ENCODE results near the gene RIN2.
A peak's percentile ranks its signal among the peaks of the same experiment; 100 is the strongest.

Gene RIN2

GRCh38 chr20:19768325-19768842 lies 10.3 kb downstream of the RIN2 start:
- DNase-seq: no peak

- DNase-seq: no peak
Observed at GRCh38 chr20:19769507-19769906, 11.4 kb downstream of the RIN2 start.

- no peak for DNase-seq
Observed at GRCh38 chr20:19770375-19770774, 12.3 kb downstream of the RIN2 start.

- DNase-seq: no peak
Observed at GRCh38 chr20:19771031-19771430, 13.0 kb downstream of the RIN2 start.

GRCh38 chr20:19773471-19773870 lies 15.4 kb downstream of the RIN2 start:
- no peak for DNase-seq

- no peak for DNase-seq
Observed at GRCh38 chr20:19774135-19774933, 16.3 kb downstream of the RIN2 start.

- no peak for DNase-seq
Observed at GRCh38 chr20:19775353-19776253, 17.5 kb downstream of the RIN2 start.

GRCh38 chr20:19777315-19777714 lies 19.3 kb downstream of the RIN2 start:
- DNase-seq: no peak

GRCh38 chr20:19777981-19778380 lies 19.9 kb downstream of the RIN2 start:
- no peak for DNase-seq

- DNase-seq: no peak
Observed at GRCh38 chr20:19778404-19778803, 20.3 kb downstream of the RIN2 start.

GRCh38 chr20:19779634-19780033 lies 21.6 kb downstream of the RIN2 start:
- DNase-seq: no peak

- DNase-seq: no peak
Observed at GRCh38 chr20:19780261-19780660, 22.2 kb downstream of the RIN2 start.

GRCh38 chr20:19781235-19781634 lies 23.2 kb downstream of the RIN2 start:
- no peak for DNase-seq

GRCh38 chr20:19782669-19783068 lies 24.6 kb downstream of the RIN2 start:
- DNase-seq: no peak

GRCh38 chr20:19783966-19784401 lies 25.9 kb downstream of the RIN2 start:
- no peak for DNase-seq

GRCh38 chr20:19784511-19785172 lies 26.6 kb downstream of the RIN2 start:
- peak; percentile 45 for DNase-seq

- no peak for DNase-seq
Observed at GRCh38 chr20:19785173-19785982, 27.3 kb downstream of the RIN2 start.

GRCh38 chr20:19785983-19786285 lies 27.9 kb downstream of the RIN2 start:
- no peak for DNase-seq

- DNase-seq: no peak
Observed at GRCh38 chr20:19786311-19786710, 28.3 kb downstream of the RIN2 start.

GRCh38 chr20:19787366-19787765 lies 29.3 kb downstream of the RIN2 start:
- DNase-seq: no peak

- no peak for DNase-seq
Observed at GRCh38 chr20:19789009-19789408, 31.0 kb downstream of the RIN2 start.

- no peak for DNase-seq
Observed at GRCh38 chr20:19789446-19789845, 31.4 kb downstream of the RIN2 start.

Data from CD4-positive, alpha-beta T cell treated with Interleukin-10 for 1 hour (primary cell).